CD4-positive, CD25-positive, alpha-beta regulatory T cell (primary cell): ENCODE measurements around the gene SORL1. TPM values are rescaled to one million over a fixed set of nuclear protein-coding genes. Genes with fewer than 3 reads are reported as not detected.

Experiments used
- ATAC-seq, 2 donors: fragments of 150-1000 bp; cut with Tn5 transposase; one replicate each; pipeline ENCODE4 v1.10.0; 2021; ENCODE audit warnings: low read depth in 2 of 2, moderate number of reproducible peaks in 2 of 2, moderate library complexity in 1 of 2
- DNase-seq, 3 donors: peaks; one replicate each; pipeline versions ENCODE4 v3.0.0 to v3.0.0-alpha.2; 2012 to 2022; ENCODE audit warnings: mixed read lengths in 1 of 3
- H3K27ac ChIP-seq: one replicate; pipeline ENCODE4 v1.7.0; 2013; ENCODE audit warnings: mild to moderate bottlenecking, low read length; ENCODE audit not compliant: insufficient read depth, poor library complexity, severe bottlenecking
- H3K27me3 ChIP-seq: one replicate; pipeline ENCODE4 v1.7.0; 2013; ENCODE audit warnings: low read length; ENCODE audit not compliant: control insufficient read depth, insufficient read depth
- H3K36me3 ChIP-seq: one replicate; pipeline ENCODE4 v1.7.0; 2013; ENCODE audit warnings: mild to moderate bottlenecking, low read length, moderate library complexity; ENCODE audit not compliant: control insufficient read depth, insufficient read depth
- H3K4me1 ChIP-seq: 2 replicates; pipeline ENCODE4 v1.7.0; 2013; ENCODE audit warnings: mild to moderate bottlenecking, low read length; ENCODE audit not compliant: insufficient read depth, control insufficient read depth, poor library complexity, severe bottlenecking
- H3K4me3 ChIP-seq: one replicate; pipeline ENCODE4 v1.7.0; 2013; ENCODE audit warnings: low read depth, mild to moderate bottlenecking, low read length, moderate library complexity
- H3K9me3 ChIP-seq, 2 experiments: 1 replicate in 1 of 2; 2 replicates in 1 of 2; pipeline ENCODE4 v1.7.0; 2013; ENCODE audit warnings: low read length in 2 of 2, mild to moderate bottlenecking in 1 of 2, moderate library complexity in 1 of 2; ENCODE audit not compliant: control insufficient read depth in 2 of 2
- H3K27ac Mint-ChIP-seq, 3 donors: one replicate each; pipeline ENCODE4 v1.8.0; 2020 to 2022; ENCODE audit warnings: mild to moderate bottlenecking in 3 of 3, mixed read lengths in 3 of 3, moderate library complexity in 2 of 3
- H3K27me3 Mint-ChIP-seq: one replicate; pipeline ENCODE4 v1.8.0; 2022; ENCODE audit warnings: mild to moderate bottlenecking, mixed read lengths
- H3K36me3 Mint-ChIP-seq: one replicate; pipeline ENCODE4 v1.8.0; 2020; ENCODE audit warnings: mixed read lengths
- H3K4me1 Mint-ChIP-seq, 4 donors: one replicate each; pipeline ENCODE4 v1.8.0; 2020 to 2022; ENCODE audit warnings: mixed read lengths in 4 of 4, mild to moderate bottlenecking in 1 of 4
- H3K4me3 Mint-ChIP-seq, 4 donors: one replicate each; pipeline ENCODE4 v1.8.0; 2020 to 2022; ENCODE audit warnings: mild to moderate bottlenecking in 4 of 4, mixed read lengths in 4 of 4, moderate library complexity in 3 of 4
- H3K9me3 Mint-ChIP-seq, 7 donors: one replicate each; pipeline ENCODE4 v1.8.0; 2020 to 2022; ENCODE audit warnings: mixed read lengths in 7 of 7, mild to moderate bottlenecking in 3 of 7, moderate library complexity in 2 of 7
- polyA plus RNA-seq, 4 donors: library from polyadenylated mRNA; unstranded; fragments of 300-500 nt; fragmentation: Illumina TruSeq; gene quantifications; one replicate each; pipeline ENCODE4 v1.2.3, GENCODE V29; 2021
- total RNA-seq: library from RNA; stranded (reverse); gene quantifications from one replicate; pipeline ENCODE4 v1.2.3, GENCODE V29; 2022

Gene SORL1
- total and polyA plus RNA-seq, 5 donors from 2014 or later: 143 to 441 (median 168) TPM

DNA sequence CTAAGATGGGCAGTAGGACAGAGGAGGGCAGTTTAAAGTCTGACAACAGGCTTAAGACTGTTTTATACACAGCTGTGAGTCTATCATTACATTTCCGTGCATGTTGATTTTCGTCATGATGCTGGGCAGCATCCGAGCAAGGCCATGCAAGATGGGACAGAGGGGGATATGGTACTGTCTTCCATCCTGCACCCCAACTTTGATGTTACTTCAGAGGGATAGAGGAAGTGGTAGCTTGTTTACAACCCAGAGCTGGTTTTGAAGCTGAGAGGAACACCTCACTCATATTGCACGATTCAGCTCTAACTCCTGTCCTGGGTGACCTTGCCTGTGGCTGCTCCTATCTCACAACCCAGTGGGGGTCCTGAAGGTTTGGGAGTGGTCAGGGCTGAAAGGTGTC, 3.0 kb upstream of the SORL1 start:
- H3K27ac ChIP-seq: peak overlapping the region; percentile 77
- no peaks in the 10 kb centered on the region for H3K27me3 ChIP-seq
- Mint-ChIP-seq H3K27ac (peak overlapping the region; percentile 96 to 100 (median 96)), H3K27me3 (no peaks in the 10 kb centered on the region), H3K9me3 (peaks cover 0 to 4% (median 0%) of the 10 kb centered on the region in 7 donors), H3K36me3 (peaks cover 44% of the 10 kb centered on the region), H3K4me1 (peaks cover 24 to 79% (median 55%) of the 10 kb centered on the region in 4 donors), H3K4me3 (peak overlapping the region; percentile 88 to 100 (median 94))
- no peaks in the 10 kb centered on the region for H3K9me3 ChIP-seq
- ATAC-seq (peak; percentile 8 to 12), DNase-seq (peak in 2 of 3 donors; percentile 44 to 73)
- peak overlapping the region; percentile 80 for H3K4me3 ChIP-seq
- H3K36me3 ChIP-seq: peaks cover 17% of the 10 kb centered on the region
- H3K4me1 ChIP-seq: peaks cover 49% of the 10 kb centered on the region

- peak overlapping the region; percentile 77 for H3K27ac ChIP-seq
- H3K9me3 Mint-ChIP-seq: peaks cover 0 to 4% (median 0%) of the 10 kb centered on the region in 7 donors
- peaks cover 44% of the 10 kb centered on the region for H3K36me3 Mint-ChIP-seq
- no peaks in the 10 kb centered on the region for H3K27me3 ChIP-seq
- ATAC-seq: no peak
- no peaks in the 10 kb centered on the region for H3K9me3 ChIP-seq
- H3K4me3 Mint-ChIP-seq: peak overlapping the region; percentile 88 to 100 (median 94)
- no peak for DNase-seq
- peaks cover 24 to 80% (median 60%) of the 10 kb centered on the region in 4 donors for H3K4me1 Mint-ChIP-seq
- peak overlapping the region; percentile 96 to 100 (median 96) for H3K27ac Mint-ChIP-seq
- H3K27me3 Mint-ChIP-seq: no peaks in the 10 kb centered on the region
- H3K4me1 ChIP-seq: peaks cover 54% of the 10 kb centered on the region
- peak overlapping the region; percentile 80 for H3K4me3 ChIP-seq
- peaks cover 12% of the 10 kb centered on the region for H3K36me3 ChIP-seq
These were observed 2.5 kb upstream of the SORL1 start for GRCh38 chr11:121449626-121450025.

GRCh38 chr11:121450401-121450800, 1.7 kb upstream of the SORL1 start:
- Histone ChIP-seq H3K4me1 (peaks cover 62% of the 10 kb centered on the region), H3K36me3 (peaks cover 9% of the 10 kb centered on the region), H3K27ac (peak overlapping the region; percentile 77), H3K27me3 (no peaks in the 10 kb centered on the region), H3K9me3 (no peaks in the 10 kb centered on the region), H3K4me3 (peak overlapping the region; percentile 80)
- DNase-seq: peak in 2 of 3 donors; percentile 54 to 79
- peaks cover 23 to 80% (median 67%) of the 10 kb centered on the region in 4 donors for H3K4me1 Mint-ChIP-seq
- H3K27ac Mint-ChIP-seq: peak overlapping the region; percentile 96 to 100 (median 96)
- peaks cover 46% of the 10 kb centered on the region for H3K36me3 Mint-ChIP-seq
- no peak for ATAC-seq
- H3K4me3 Mint-ChIP-seq: peak overlapping the region; percentile 88 to 100 (median 97)
- H3K9me3 Mint-ChIP-seq: peaks cover 0 to 4% (median 0%) of the 10 kb centered on the region in 7 donors
- H3K27me3 Mint-ChIP-seq: no peaks in the 10 kb centered on the region

GRCh38 chr11:121451178-121451985, 732 bp upstream of the SORL1 start:
- Histone ChIP-seq H3K9me3 (no peaks in the 10 kb centered on the region), H3K4me3 (peak overlapping the region; percentile 80), H3K36me3 (peaks cover 8% of the 10 kb centered on the region), H3K4me1 (peaks cover 71% of the 10 kb centered on the region), H3K27me3 (no peaks in the 10 kb centered on the region), H3K27ac (peak overlapping the region; percentile 77)
- Mint-ChIP-seq H3K27me3 (no peaks in the 10 kb centered on the region), H3K4me3 (peak overlapping the region; percentile 88 to 100 (median 97)), H3K27ac (peak overlapping the region; percentile 96 to 100 (median 96)), H3K9me3 (peaks cover 0 to 4% (median 0%) of the 10 kb centered on the region in 7 donors), H3K4me1 (peaks cover 21 to 80% (median 65%) of the 10 kb centered on the region in 4 donors), H3K36me3 (peaks cover 43% of the 10 kb centered on the region)
- peak; percentile 54 to 57 for ATAC-seq
- peak; percentile 9 to 78 (median 67) for DNase-seq

DNA sequence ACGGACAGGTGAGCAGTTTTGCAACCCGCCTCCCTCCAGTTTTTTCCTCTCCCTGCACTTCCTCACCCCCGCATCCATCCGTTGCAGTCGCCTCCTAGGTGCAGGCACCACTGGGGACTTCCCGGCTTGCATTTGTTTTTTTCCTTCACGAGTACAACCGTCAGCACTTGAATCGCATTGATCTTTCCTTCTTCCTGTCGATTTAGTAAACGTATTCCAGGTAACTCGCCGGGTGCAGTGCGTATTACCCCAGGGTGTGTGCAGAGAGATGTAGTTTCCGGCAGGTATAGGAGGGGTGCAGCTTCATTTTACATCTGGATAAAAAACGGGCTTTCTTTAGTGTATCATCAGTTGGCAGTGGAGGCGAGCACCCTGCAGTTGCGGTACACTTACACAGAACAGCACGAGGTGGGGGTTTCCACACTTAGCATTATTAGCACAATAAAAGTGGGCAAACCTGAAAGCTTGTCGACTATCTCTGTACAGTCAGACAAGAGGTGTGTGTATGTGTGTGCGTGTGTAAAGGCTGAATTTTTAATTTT, 566 bp downstream of the SORL1 start, which contains the start of gene SORL1-AS1:
TSS of gene SORL1-AS1 (minus strand) at position 359 of the 542 bp plus-strand sequence.
- no peaks in the 10 kb centered on the region for H3K27me3 Mint-ChIP-seq
- Histone ChIP-seq H3K4me3 (peak within 1 kb of the TSS; percentile 99), H3K4me1 (peaks cover 81% of the 10 kb centered on the region), H3K27ac (peak within 1 kb of the TSS; percentile 81), H3K9me3 (no peaks in the 10 kb centered on the region), H3K27me3 (no peaks in the 10 kb centered on the region), H3K36me3 (peaks cover 8% of the 10 kb centered on the region)
- DNase-seq (peak; percentile 54 to 72 (median 64)), ATAC-seq (peak; percentile 32 to 52)
- peak within 1 kb of the TSS; percentile 97 to 100 (median 100) for H3K4me3 Mint-ChIP-seq
- peaks cover 41% of the 10 kb centered on the region for H3K36me3 Mint-ChIP-seq
- peaks cover 29 to 82% (median 73%) of the 10 kb centered on the region in 4 donors for H3K4me1 Mint-ChIP-seq
- peaks cover 0 to 4% (median 0%) of the 10 kb centered on the region in 7 donors for H3K9me3 Mint-ChIP-seq
- H3K27ac Mint-ChIP-seq: peak within 1 kb of the TSS; percentile 96 to 100 (median 96)

- Mint-ChIP-seq H3K27me3 (no peaks in the 10 kb centered on the region), H3K9me3 (peaks cover 0 to 4% (median 0%) of the 10 kb centered on the region in 7 donors), H3K36me3 (peaks cover 43% of the 10 kb centered on the region), H3K27ac (peak overlapping the region; percentile 93 to 96 (median 95)), H3K4me3 (peak overlapping the region; percentile 97 to 100 (median 100)), H3K4me1 (peaks cover 26 to 82% (median 73%) of the 10 kb centered on the region in 4 donors)
- peaks cover 8% of the 10 kb centered on the region for H3K36me3 ChIP-seq
- peak overlapping the region; percentile 99 for H3K4me3 ChIP-seq
- DNase-seq (no peak), ATAC-seq (no peak)
- no peaks in the 10 kb centered on the region for H3K9me3 ChIP-seq
- H3K27ac ChIP-seq: peak overlapping the region; percentile 81
- no peaks in the 10 kb centered on the region for H3K27me3 ChIP-seq
- peaks cover 82% of the 10 kb centered on the region for H3K4me1 ChIP-seq
These were observed 1.6 kb downstream of the SORL1 start for GRCh38 chr11:121453589-121454299.

DNA sequence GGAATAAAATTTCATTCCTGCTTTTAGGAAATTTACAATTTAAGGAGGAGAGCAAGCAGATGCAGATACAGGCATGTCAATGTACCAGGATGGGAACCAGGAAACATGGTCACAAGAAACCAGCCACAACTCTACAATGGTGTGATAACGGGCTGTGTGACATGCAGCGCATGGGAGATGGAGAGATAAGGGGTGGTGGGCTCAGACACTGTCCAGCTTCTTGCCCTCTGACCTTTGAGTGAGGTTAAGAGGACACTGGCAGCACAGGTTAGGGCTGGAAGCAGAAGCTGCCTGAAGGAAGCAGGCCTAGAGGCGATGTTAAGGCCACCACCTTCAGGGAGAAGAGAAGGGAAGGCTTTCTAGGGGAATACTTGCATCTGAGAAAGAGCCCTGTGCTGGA, 3.0 kb downstream of the SORL1 start:
- H3K4me3 Mint-ChIP-seq: peak overlapping the region; percentile 97 to 100 (median 100)
- H3K36me3 Mint-ChIP-seq: peaks cover 51% of the 10 kb centered on the region

More for the DNA sequence above, 3.0 kb downstream of the SORL1 start:
- H3K9me3 ChIP-seq: no peaks in the 10 kb centered on the region
- Mint-ChIP-seq H3K4me1 (peaks cover 34 to 82% (median 73%) of the 10 kb centered on the region in 4 donors), H3K9me3 (peaks cover 0 to 4% (median 0%) of the 10 kb centered on the region in 7 donors), H3K27ac (peak overlapping the region; percentile 93 to 96 (median 95)), H3K27me3 (no peaks in the 10 kb centered on the region)
- H3K4me3 ChIP-seq: peak overlapping the region; percentile 99
- no peaks in the 10 kb centered on the region for H3K27me3 ChIP-seq
- DNase-seq (no peak), ATAC-seq (no peak)
- peak overlapping the region; percentile 81 for H3K27ac ChIP-seq
- peaks cover 82% of the 10 kb centered on the region for H3K4me1 ChIP-seq
- H3K36me3 ChIP-seq: peaks cover 8% of the 10 kb centered on the region
